Brain microvascular endothelial cell (primary cell): Measurements from ENCODE around the gene COA8.
"Not testable (repeated sequence)": the region's sequence is repeated elsewhere in the genome, so short reads cannot be mapped to it uniquely, and the experiment has no call there.

Experiments
- DNase-seq: peaks from one replicate; pipeline ENCODE4 v3.0.0-alpha.2; 2020
- H3K27ac ChIP-seq: fragments of 250-450 bp; sonication (Bioruptor Pico); 2 replicates; pipeline ENCODE4 v1.5.1; 2020; ENCODE audit warnings: mild to moderate bottlenecking, moderate library complexity
- H3K27me3 ChIP-seq: fragments of 250-450 bp; sonication (Bioruptor Pico); replicated peaks from 2 replicates; pipeline ENCODE4 v1.5.1; 2020; ENCODE audit warnings: mild to moderate bottlenecking
- H3K36me3 ChIP-seq: fragments of 250-450 bp; sonication (Bioruptor Pico); replicated peaks from 2 replicates; pipeline ENCODE4 v1.5.1; 2020; ENCODE audit warnings: mild to moderate bottlenecking
- H3K4me3 ChIP-seq: 2 replicates; pipeline ENCODE4 v1.5.1; 2011; ENCODE audit warnings: low read depth, mild to moderate bottlenecking, control low read depth, low read length, moderate library complexity
- CTCF ChIP-seq: IDR thresholded peaks from 2 replicates; pipeline ENCODE4 v1.5.1; 2011; ENCODE audit warnings: low read depth, mild to moderate bottlenecking, moderate library complexity, low read length, control low read depth, inconsistent platforms; ENCODE audit errors: missing control alignments
- in situ Hi-C: cut with HindIII; loops from 2 replicates; pipeline ENCODE4 v1.10.0; 2017; ENCODE audit warnings: low sequenced_read_pairs, low pct_ligation_motif_present

The COA8 gene

GRCh38 chr14:103607822-103608221, 45.1 kb downstream of the COA8 start:
- no peaks in the 10 kb centered on the region for H3K36me3 ChIP-seq
- DNase-seq, result no peak
- no peak overlapping the region for H3K27ac ChIP-seq
- H3K4me3 ChIP-seq, result no peak overlapping the region
- in situ Hi-C loops, result no loop called here
- no peak for TF ChIP-seq CTCF
- no peaks in the 10 kb centered on the region for H3K27me3 ChIP-seq

GRCh38 chr14:103609081-103609480, 46.3 kb downstream of the COA8 start:
- H3K36me3 ChIP-seq, result not testable (repeated sequence)

GRCh38 chr14:103611215-103611614, 48.5 kb downstream of the COA8 start:
- in situ Hi-C loops, result no loop called here

More at GRCh38 chr14:103609081-103609480, 46.3 kb downstream of the COA8 start:
- H3K4me3 ChIP-seq, DNase-seq, H3K27ac ChIP-seq, H3K27me3 ChIP-seq, in situ Hi-C loops: not testable (repeated sequence)

GRCh38 chr14:103613517-103613916, 50.8 kb downstream of the COA8 start:
- Histone ChIP-seq H3K27ac (no peak overlapping the region), H3K27me3 (no peaks in the 10 kb centered on the region), H3K4me3 (no peak overlapping the region), H3K36me3 (no peaks in the 10 kb centered on the region)
- TF ChIP-seq CTCF, result peak; percentile 30
- in situ Hi-C loops, result no loop called here
- DNase-seq, result no peak

More at GRCh38 chr14:103611215-103611614, 48.5 kb downstream of the COA8 start:
- H3K27me3 ChIP-seq, result no peaks in the 10 kb centered on the region
- TF ChIP-seq CTCF, result no peak
- no peak overlapping the region for H3K4me3 ChIP-seq
- DNase-seq, result no peak
- H3K36me3 ChIP-seq, result no peaks in the 10 kb centered on the region
- no peak overlapping the region for H3K27ac ChIP-seq

- Histone ChIP-seq H3K27me3 (no peaks in the 10 kb centered on the region), H3K36me3 (no peaks in the 10 kb centered on the region), H3K4me3 (no peak overlapping the region), H3K27ac (no peak overlapping the region)
- in situ Hi-C loops, result no loop called here
- no peak for DNase-seq
- TF ChIP-seq CTCF, result no peak
These were observed 54.0 kb downstream of the COA8 start for GRCh38 chr14:103616635-103617300.

GRCh38 chr14:103619057-103619456, 56.3 kb downstream of the COA8 start:
- no peak overlapping the region for H3K27ac ChIP-seq
- H3K27me3 ChIP-seq, result no peaks in the 10 kb centered on the region
- TF ChIP-seq CTCF, result no peak
- no peak for DNase-seq
- in situ Hi-C loops, result no loop called here
- H3K36me3 ChIP-seq, result no peaks in the 10 kb centered on the region
- no peak overlapping the region for H3K4me3 ChIP-seq
